ENCODE measurements around the gene MUC20.

DNA sequence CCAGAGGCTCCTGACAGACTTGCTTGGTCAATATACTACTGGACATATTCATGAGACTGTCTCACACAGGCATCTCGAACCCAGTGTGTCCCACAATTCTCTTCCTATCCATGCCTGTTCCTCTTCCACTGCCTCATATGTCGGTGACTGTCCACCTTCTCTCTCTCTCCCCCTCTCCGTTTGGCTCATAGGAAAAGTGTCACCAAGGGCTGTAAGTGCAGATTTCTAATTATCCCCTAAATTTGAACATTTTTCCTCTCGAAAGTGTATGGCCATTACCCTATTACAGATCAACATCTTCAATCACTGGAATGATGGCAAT lies 22.5 kb upstream of the MUC20 start:
- TF ChIP-seq, protein P1, sequence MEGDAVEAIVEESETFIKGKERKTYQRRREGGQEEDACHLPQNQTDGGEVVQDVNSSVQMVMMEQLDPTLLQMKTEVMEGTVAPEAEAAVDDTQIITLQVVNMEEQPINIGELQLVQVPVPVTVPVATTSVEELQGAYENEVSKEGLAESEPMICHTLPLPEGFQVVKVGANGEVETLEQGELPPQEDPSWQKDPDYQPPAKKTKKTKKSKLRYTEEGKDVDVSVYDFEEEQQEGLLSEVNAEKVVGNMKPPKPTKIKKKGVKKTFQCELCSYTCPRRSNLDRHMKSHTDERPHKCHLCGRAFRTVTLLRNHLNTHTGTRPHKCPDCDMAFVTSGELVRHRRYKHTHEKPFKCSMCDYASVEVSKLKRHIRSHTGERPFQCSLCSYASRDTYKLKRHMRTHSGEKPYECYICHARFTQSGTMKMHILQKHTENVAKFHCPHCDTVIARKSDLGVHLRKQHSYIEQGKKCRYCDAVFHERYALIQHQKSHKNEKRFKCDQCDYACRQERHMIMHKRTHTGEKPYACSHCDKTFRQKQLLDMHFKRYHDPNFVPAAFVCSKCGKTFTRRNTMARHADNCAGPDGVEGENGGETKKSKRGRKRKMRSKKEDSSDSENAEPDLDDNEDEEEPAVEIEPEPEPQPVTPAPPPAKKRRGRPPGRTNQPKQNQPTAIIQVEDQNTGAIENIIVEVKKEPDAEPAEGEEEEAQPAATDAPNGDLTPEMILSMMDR (IDR thresholded peaks at IDR 0.05; ENCODE audit: low read depth, low read length), result no peak
- no peak for TF ChIP-seq POLR2A (IDR thresholded peaks at IDR 0.05; ENCODE audit: extremely low read depth, insufficient read length)

Measured in NB4 (cell line).